IMR-90 (cell line): ENCODE results near the gene CEP97. TPM values are rescaled to one million over a fixed set of nuclear protein-coding genes. Genes with fewer than 3 reads are reported as not detected.

Experiments used
- ATAC-seq: fragments of 200-7000 bp; cut with Tn5 transposase; 2 replicates; pipeline ENCODE4 v1.9.1; 2020; ENCODE audit warnings: low read depth, mild to moderate bottlenecking, moderate library complexity
- BruUV-seq: library from RNA; stranded (reverse); fragments of 400-500 nt; replicated peaks from 2 replicates; lab custom pipeline; 2021; lab: Mats Ljungman, UMichigan
- CTCF ChIA-PET: fragments of 300-600 bp; formaldehyde crosslinking; extraction: SDS; loops from one replicate; lab custom pipeline; 2021; ENCODE audit warnings: antibody characterized with exemption; lab: Yijun Ruan, JAX
- POLR2A ChIA-PET: fragments of 300-600 bp; sonication (Branson Sonifier 250); formaldehyde crosslinking; loops from one replicate; lab custom pipeline; 2022; ENCODE audit warnings: antibody characterized with exemption; ENCODE audit not compliant: unreplicated experiment; lab: Charles Lee
- DNase-seq: peaks from one replicate; pipeline ENCODE4 v3.0.0; 2013
- H2AFZ ChIP-seq: replicated peaks from 2 replicates; pipeline ENCODE3; 2013; ENCODE audit warnings: low read length, mild to moderate bottlenecking; ENCODE audit not compliant: poor library complexity
- H2AK5ac ChIP-seq: 2 replicates; pipeline ENCODE4 v1.6.1; 2013; ENCODE audit warnings: low read depth, low read length, inconsistent platforms
- H2AK9ac ChIP-seq: replicated peaks from 2 replicates; pipeline ENCODE3; 2013; ENCODE audit warnings: mild to moderate bottlenecking, low read depth, low read length, moderate library complexity; ENCODE audit not compliant: poor library complexity
- H2BK120ac ChIP-seq: 2 replicates; pipeline ENCODE4 v1.6.1; 2013; ENCODE audit warnings: low read depth, low read length, inconsistent platforms
- H2BK15ac ChIP-seq: 3 replicates; pipeline ENCODE4 v1.6.1; 2013; ENCODE audit warnings: low read depth, low read length, inconsistent platforms
- H2BK20ac ChIP-seq: 2 replicates; pipeline ENCODE4 v1.6.1; 2013; ENCODE audit warnings: low read depth, mild to moderate bottlenecking, inconsistent platforms, low read length, moderate library complexity
- H2BK5ac ChIP-seq: 2 replicates; pipeline ENCODE4 v1.6.1; 2013; ENCODE audit warnings: mild to moderate bottlenecking, low read depth, low read length, inconsistent platforms; ENCODE audit not compliant: poor library complexity, severe bottlenecking
- H3K14ac ChIP-seq: replicated peaks from 2 replicates; pipeline ENCODE4 v1.6.1; 2013; ENCODE audit warnings: low read depth, low read length, inconsistent platforms
- H3K18ac ChIP-seq: 2 replicates; pipeline ENCODE4 v1.6.1; 2013; ENCODE audit warnings: low read depth, low read length, control low read depth
- H3K23ac ChIP-seq: 2 replicates; pipeline ENCODE4 v1.6.1; 2013; ENCODE audit warnings: low read depth, low read length, inconsistent platforms
- H3K27ac ChIP-seq: 2 replicates; pipeline ENCODE4 v1.5.1; 2013; ENCODE audit warnings: mild to moderate bottlenecking, control low read depth, low read length; ENCODE audit not compliant: insufficient read depth
- H3K27me3 ChIP-seq: 2 replicates; pipeline ENCODE4 v1.6.1; 2013; ENCODE audit warnings: low read length; ENCODE audit not compliant: control insufficient read depth, insufficient read depth
- H3K36me3 ChIP-seq: 2 replicates; pipeline ENCODE4 v1.6.1; 2013; ENCODE audit warnings: low read length, mixed read lengths; ENCODE audit not compliant: control insufficient read depth, insufficient read depth
- H3K4ac ChIP-seq: 2 replicates; pipeline ENCODE4 v1.6.1; 2013; ENCODE audit warnings: low read depth, low read length, inconsistent platforms
- H3K4me1 ChIP-seq: 2 replicates; pipeline ENCODE4 v1.6.1; 2013; ENCODE audit warnings: low read length, mixed read lengths; ENCODE audit not compliant: control insufficient read depth, insufficient read depth
- H3K4me2 ChIP-seq: 2 replicates; pipeline ENCODE4 v1.6.1; 2013; ENCODE audit warnings: low read depth, mild to moderate bottlenecking, control low read depth, low read length, moderate library complexity
- H3K4me3 ChIP-seq: 2 replicates; pipeline ENCODE4 v1.5.1; 2013; ENCODE audit warnings: low read depth, mild to moderate bottlenecking, control low read depth, low read length, moderate library complexity; ENCODE audit not compliant: insufficient read depth
- H3K56ac ChIP-seq: 2 replicates; pipeline ENCODE4 v1.6.1; 2013; ENCODE audit warnings: low read length, inconsistent platforms; ENCODE audit not compliant: insufficient read depth; ENCODE audit errors: extremely low read depth
- H3K79me1 ChIP-seq, 2 experiments: 2 replicates each; pipeline ENCODE4 v1.6.1; 2013; ENCODE audit warnings: low read length in 2 of 2, inconsistent platforms in 1 of 2, low read depth in 1 of 2
- H3K9ac ChIP-seq: 2 replicates; pipeline ENCODE4 v1.6.1; 2013; ENCODE audit warnings: low read depth, low read length, control low read depth
- H3K9me1 ChIP-seq: 2 replicates; pipeline ENCODE4 v1.6.1; 2013; ENCODE audit warnings: low read length, inconsistent platforms; ENCODE audit not compliant: insufficient read depth
- H3K9me3 ChIP-seq: 2 replicates; pipeline ENCODE4 v1.6.1; 2013; ENCODE audit warnings: low read length; ENCODE audit not compliant: control insufficient read depth, insufficient read depth
- H4K20me1 ChIP-seq: 2 replicates; pipeline ENCODE4 v1.6.1; 2013; ENCODE audit warnings: low read length, inconsistent platforms; ENCODE audit not compliant: insufficient read depth
- H4K5ac ChIP-seq: 2 replicates; pipeline ENCODE4 v1.6.1; 2013; ENCODE audit warnings: mild to moderate bottlenecking, low read depth, low read length, control low read depth
- H4K8ac ChIP-seq, 2 experiments: 2 replicates each; pipeline ENCODE4 v1.6.1; 2013; ENCODE audit warnings: low read depth in 2 of 2, low read length in 2 of 2, control low read depth in 1 of 2, inconsistent platforms in 1 of 2
- H4K91ac ChIP-seq: 2 replicates; pipeline ENCODE4 v1.6.1; 2013; ENCODE audit warnings: low read depth, low read length, inconsistent platforms; ENCODE audit not compliant: insufficient read depth
- CHD1 ChIP-seq: IDR thresholded peaks from 2 replicates; pipeline ENCODE4 v1.6.1; 2012; ENCODE audit warnings: low read depth, low read length, improper control_type of control experiment
- CTCF ChIP-seq: conservative IDR thresholded peaks from 2 replicates; pipeline ENCODE4 v1.5.1; 2012; ENCODE audit warnings: mild to moderate bottlenecking, low read depth, low read length, improper control_type of control experiment
- ELK1 ChIP-seq: fragments of 150-350 bp; IDR thresholded peaks from 2 replicates; pipeline ENCODE4 v1.6.1; 2016; ENCODE audit warnings: low read depth, mild to moderate bottlenecking, low read length, moderate library complexity, borderline replicate concordance
- FOS ChIP-seq: fragments of 150-350 bp; IDR thresholded peaks from 2 replicates; pipeline ENCODE4 v1.6.1; 2016; ENCODE audit warnings: low read depth, low read length
- MAFK ChIP-seq: IDR thresholded peaks from 2 replicates; pipeline ENCODE4 v1.6.1; 2012; ENCODE audit warnings: low read depth, low read length, improper control_type of control experiment
- MAZ ChIP-seq: IDR thresholded peaks from 2 replicates; pipeline ENCODE4 v1.6.1; 2012; ENCODE audit warnings: low read depth, mild to moderate bottlenecking, low read length, improper control_type of control experiment, moderate library complexity, borderline replicate concordance
- MXI1 ChIP-seq: IDR thresholded peaks from 2 replicates; pipeline ENCODE4 v1.6.1; 2012; ENCODE audit warnings: low read depth, mild to moderate bottlenecking, low read length, moderate library complexity, borderline replicate concordance
- NFE2L2 ChIP-seq: fragments of 150-350 bp; IDR thresholded peaks from 2 replicates; pipeline ENCODE4 v1.6.1; 2016; ENCODE audit warnings: low read depth, mild to moderate bottlenecking, low read length
- POLR2A ChIP-seq: IDR thresholded peaks from 2 replicates; pipeline ENCODE4 v1.6.1; 2012; ENCODE audit warnings: mild to moderate bottlenecking, low read depth, low read length
- RAD21 ChIP-seq: IDR thresholded peaks from 2 replicates; pipeline ENCODE4 v1.6.1; 2012; ENCODE audit warnings: low read length, improper control_type of control experiment
- RCOR1 ChIP-seq: IDR thresholded peaks from 2 replicates; pipeline ENCODE4 v1.6.1; 2012; ENCODE audit warnings: mild to moderate bottlenecking, low read length, improper control_type of control experiment; ENCODE audit not compliant: insufficient replicate concordance
- SMC3 ChIP-seq: fragments of 150-350 bp; IDR thresholded peaks from 2 replicates; pipeline ENCODE4 v1.6.1; 2016; ENCODE audit warnings: low read depth, mild to moderate bottlenecking, antibody characterized with exemption, low read length, moderate library complexity
- USF2 ChIP-seq: fragments of 150-350 bp; IDR thresholded peaks from 2 replicates; pipeline ENCODE4 v1.6.1; 2017; ENCODE audit warnings: mild to moderate bottlenecking, antibody characterized with exemption, low read length, low read depth
- dilution Hi-C: fragments of 300-500 bp; cut with HindIII; formaldehyde crosslinking; loops from one replicate; pipeline ENCODE4 v1.14.3; 2018; ENCODE audit warnings: low sequenced_read_pairs; ENCODE audit not compliant: unreplicated experiment
- in situ Hi-C: fragments of 300-500 bp; cut with MboI; formaldehyde crosslinking; loops from 3 replicates; pipeline ENCODE4 v1.14.3; 2019; ENCODE audit warnings: low sequenced_read_pairs, inconsistent platforms, mixed read lengths
- intact Hi-C: fragments of 100-400 bp; cut with micrococcal nuclease; formaldehyde crosslinking; loops from 2 replicates; pipeline ENCODE4 v1.10.0; 2022
- polyA plus RNA-seq, 3 experiments: library from polyadenylated mRNA; depleted of rRNA; stranded (reverse); fragments of >200 nt; gene quantifications; 2 replicates each; pipeline ENCODE4 v1.2.3, GENCODE V29; 2012; ENCODE audit warnings: low replicate concordance in 1 of 3
- total RNA-seq: library from RNA; depleted of rRNA; stranded (reverse); fragments of >200 nt; gene quantifications from 2 replicates; pipeline ENCODE4 v1.2.3, GENCODE V29; 2012

CEP97 gene
- total and polyA plus RNA-seq, 2 of the 4 experiments (the other 2 are of a cell fraction), result 2.0 to 21.9 TPM

GRCh38 chr3:101685050-101685400 is 39.4 kb upstream of the CEP97 start:
- Histone ChIP-seq H3K79me1 (peaks cover 3 to 36% of the 10 kb centered on the region in 2 experiments; a peak in 3 of 4 replicates), H3K4me2 (peak overlapping the region; percentile 95), H3K27me3 (no peaks in the 10 kb centered on the region), H2BK5ac (no peak overlapping the region), H3K9ac (peak overlapping the region; percentile 93), H4K91ac (no peak overlapping the region), H2BK120ac (no peak overlapping the region), H3K18ac (no peak overlapping the region), H4K20me1 (peaks cover 49% of the 10 kb centered on the region), H3K27ac (no peak overlapping the region), H3K4me3 (peak overlapping the region; percentile 67), H2AK5ac (no peak overlapping the region), H3K36me3 (peaks cover 31% of the 10 kb centered on the region), H3K56ac (no peak overlapping the region), H4K5ac (no peak overlapping the region), H3K14ac (no peak overlapping the region), H2BK20ac (no peak overlapping the region), H3K23ac (peak overlapping the region; percentile 11; the same call in 1 of the 2 replicates), H4K8ac (no peak overlapping the region), H3K4ac (no peak overlapping the region), H2AFZ (no peak overlapping the region), H3K9me3 (no peaks in the 10 kb centered on the region), H2BK15ac (no peak overlapping the region), H2AK9ac (no peak overlapping the region), H3K9me1 (no peaks in the 10 kb centered on the region), H3K4me1 (no peaks in the 10 kb centered on the region)
- no peak for DNase-seq
- intact Hi-C loops, result no loop called here
- dilution Hi-C loops, result no loop called here
- ChIA-PET CTCF (interaction anchor here (0.8 to 1.5 kb wide), 2 partner anchors 40 to 97 kb away, joined by 8 read pairs; partner anchors contain the start of gene CEP97), POLR2A (no interaction called here)
- no TSS peak for BruUV-seq
- in situ Hi-C loops, result no loop called here
- no peak for ATAC-seq
- TF ChIP-seq ELK1 (no peak), MXI1 (no peak), FOS (no peak), MAFK (no peak), CTCF (no peak), POLR2A (no peak), RAD21 (no peak), MAZ (no peak), NFE2L2 (no peak), CHD1 (no peak), USF2 (no peak), SMC3 (no peak), RCOR1 (no peak)
